PC-3 (cell line): ENCODE measurements around the gene ADAMTS9.

Experiments
- EZH2 ChIP-seq: fragments of 300-600 bp; sonication (generic); IDR thresholded peaks from one replicate; pipeline ENCODE4 v1.6.1; 2017; ENCODE audit warnings: antibody characterized with exemption, mild to moderate bottlenecking, low read length; ENCODE audit not compliant: unreplicated experiment
- EZH2phosphoT487 ChIP-seq: fragments of 300-600 bp; sonication (generic); IDR thresholded peaks from 2 replicates; pipeline ENCODE4 v1.6.1; 2018; ENCODE audit warnings: mild to moderate bottlenecking, antibody characterized with exemption, low read length, borderline replicate concordance
- TF ChIP-seq, protein P1 (sequence below): fragments of 300-600 bp; sonication (generic); conservative IDR thresholded peaks from 2 replicates; pipeline ENCODE4 v1.5.1; 2017; ENCODE audit warnings: antibody characterized with exemption, low read depth, mild to moderate bottlenecking, low read length

DNA sequence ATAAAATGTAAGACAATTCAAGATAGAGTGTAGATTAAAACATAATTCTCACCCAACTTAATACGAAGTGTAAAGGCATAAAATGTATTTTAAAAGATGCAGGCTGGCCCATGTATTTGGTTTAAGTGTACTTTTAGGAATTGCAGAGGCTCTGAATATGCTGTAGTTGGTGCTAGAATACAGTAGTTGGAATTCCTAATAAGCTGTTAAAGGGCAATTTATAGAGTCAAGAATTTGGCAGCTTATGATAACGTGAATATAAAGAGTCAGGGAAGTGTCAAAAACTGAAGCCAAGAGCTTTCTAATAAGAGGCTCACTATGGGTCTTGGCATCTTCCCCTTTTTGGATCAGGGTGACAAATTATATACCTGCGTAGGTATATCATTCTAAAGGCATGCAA lies 36.5 kb downstream of the ADAMTS9 start:
- TF ChIP-seq EZH2phosphoT487 (no peak), EZH2 (no peak)
- TF ChIP-seq, protein P1, sequence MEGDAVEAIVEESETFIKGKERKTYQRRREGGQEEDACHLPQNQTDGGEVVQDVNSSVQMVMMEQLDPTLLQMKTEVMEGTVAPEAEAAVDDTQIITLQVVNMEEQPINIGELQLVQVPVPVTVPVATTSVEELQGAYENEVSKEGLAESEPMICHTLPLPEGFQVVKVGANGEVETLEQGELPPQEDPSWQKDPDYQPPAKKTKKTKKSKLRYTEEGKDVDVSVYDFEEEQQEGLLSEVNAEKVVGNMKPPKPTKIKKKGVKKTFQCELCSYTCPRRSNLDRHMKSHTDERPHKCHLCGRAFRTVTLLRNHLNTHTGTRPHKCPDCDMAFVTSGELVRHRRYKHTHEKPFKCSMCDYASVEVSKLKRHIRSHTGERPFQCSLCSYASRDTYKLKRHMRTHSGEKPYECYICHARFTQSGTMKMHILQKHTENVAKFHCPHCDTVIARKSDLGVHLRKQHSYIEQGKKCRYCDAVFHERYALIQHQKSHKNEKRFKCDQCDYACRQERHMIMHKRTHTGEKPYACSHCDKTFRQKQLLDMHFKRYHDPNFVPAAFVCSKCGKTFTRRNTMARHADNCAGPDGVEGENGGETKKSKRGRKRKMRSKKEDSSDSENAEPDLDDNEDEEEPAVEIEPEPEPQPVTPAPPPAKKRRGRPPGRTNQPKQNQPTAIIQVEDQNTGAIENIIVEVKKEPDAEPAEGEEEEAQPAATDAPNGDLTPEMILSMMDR, result no peak
